Neural crest cell (in vitro differentiated cells): ENCODE data around the gene EML1. TPM values are rescaled to one million over a fixed set of nuclear protein-coding genes. Genes with fewer than 3 reads are reported as not detected.

ENCODE experiments used
- DNase-seq: peaks from one replicate; pipeline ENCODE4 v3.0.0; 2021; ENCODE audit warnings: low read depth, mixed read lengths, low spot score
- H3K27ac Mint-ChIP-seq: one replicate; pipeline ENCODE4 v1.8.0; 2021; ENCODE audit warnings: mild to moderate bottlenecking, mixed read lengths; ENCODE audit not compliant: unreplicated experiment
- H3K27me3 Mint-ChIP-seq: 2 replicates; pipeline ENCODE4 v1.8.0; 2021; ENCODE audit warnings: low read depth, mild to moderate bottlenecking, mixed read lengths
- H3K36me3 Mint-ChIP-seq: 2 replicates; pipeline ENCODE4 v1.8.0; 2021; ENCODE audit warnings: low read depth, mild to moderate bottlenecking, mixed read lengths
- H3K4me1 Mint-ChIP-seq: 2 replicates; pipeline ENCODE4 v1.8.0; 2021; ENCODE audit warnings: mixed read lengths
- H3K4me3 Mint-ChIP-seq: one replicate; pipeline ENCODE4 v1.8.0; 2021; ENCODE audit warnings: mild to moderate bottlenecking, mixed read lengths
- H3K9me3 Mint-ChIP-seq: 2 replicates; pipeline ENCODE4 v1.8.0; 2021; ENCODE audit warnings: mixed read lengths
- total RNA-seq: library from RNA; stranded (reverse); gene quantifications from 2 replicates; pipeline ENCODE4 v1.2.1, GENCODE V29; 2021
- TF ChIP-seq, protein P1 (sequence below): fragments of 200-600 bp; sonication (generic); conservative IDR thresholded peaks from 2 replicates; pipeline ENCODE4 v1.5.0; 2021; ENCODE audit warnings: antibody characterized with exemption, mild to moderate bottlenecking

Gene EML1
- total RNA-seq, 1 donor from 2014 or later: 40.1 TPM

DNA sequence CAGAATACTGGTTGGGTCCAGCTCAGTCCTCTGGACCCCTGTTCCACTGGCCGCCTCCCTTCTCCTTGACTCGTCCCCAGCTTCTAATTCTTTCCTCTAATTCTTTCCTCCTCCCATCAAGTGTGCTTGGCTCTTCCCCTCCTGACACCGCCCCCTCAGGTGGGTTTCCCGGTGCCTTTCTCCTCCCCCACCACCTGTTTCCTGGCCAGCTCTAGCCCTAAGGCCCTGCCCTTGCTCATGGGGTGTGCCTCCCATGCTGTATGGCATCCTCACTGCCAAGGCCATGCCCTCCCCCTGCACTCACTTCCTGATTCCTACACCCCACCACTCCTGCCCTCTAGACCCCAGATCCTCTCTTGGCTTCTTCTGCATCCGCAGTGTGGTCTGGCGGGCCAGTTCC lies 12.1 kb upstream of the EML1 start:
- Mint-ChIP-seq H3K27me3 (peaks cover 13% of the 10 kb centered on the region), H3K36me3 (peaks cover 2% of the 10 kb centered on the region), H3K9me3 (peaks cover 3% of the 10 kb centered on the region), H3K4me1 (no peaks in the 10 kb centered on the region), H3K4me3 (no peak overlapping the region), H3K27ac (no peak overlapping the region)
- no peak for DNase-seq
- TF ChIP-seq, protein P1, sequence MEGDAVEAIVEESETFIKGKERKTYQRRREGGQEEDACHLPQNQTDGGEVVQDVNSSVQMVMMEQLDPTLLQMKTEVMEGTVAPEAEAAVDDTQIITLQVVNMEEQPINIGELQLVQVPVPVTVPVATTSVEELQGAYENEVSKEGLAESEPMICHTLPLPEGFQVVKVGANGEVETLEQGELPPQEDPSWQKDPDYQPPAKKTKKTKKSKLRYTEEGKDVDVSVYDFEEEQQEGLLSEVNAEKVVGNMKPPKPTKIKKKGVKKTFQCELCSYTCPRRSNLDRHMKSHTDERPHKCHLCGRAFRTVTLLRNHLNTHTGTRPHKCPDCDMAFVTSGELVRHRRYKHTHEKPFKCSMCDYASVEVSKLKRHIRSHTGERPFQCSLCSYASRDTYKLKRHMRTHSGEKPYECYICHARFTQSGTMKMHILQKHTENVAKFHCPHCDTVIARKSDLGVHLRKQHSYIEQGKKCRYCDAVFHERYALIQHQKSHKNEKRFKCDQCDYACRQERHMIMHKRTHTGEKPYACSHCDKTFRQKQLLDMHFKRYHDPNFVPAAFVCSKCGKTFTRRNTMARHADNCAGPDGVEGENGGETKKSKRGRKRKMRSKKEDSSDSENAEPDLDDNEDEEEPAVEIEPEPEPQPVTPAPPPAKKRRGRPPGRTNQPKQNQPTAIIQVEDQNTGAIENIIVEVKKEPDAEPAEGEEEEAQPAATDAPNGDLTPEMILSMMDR: no peak

DNA sequence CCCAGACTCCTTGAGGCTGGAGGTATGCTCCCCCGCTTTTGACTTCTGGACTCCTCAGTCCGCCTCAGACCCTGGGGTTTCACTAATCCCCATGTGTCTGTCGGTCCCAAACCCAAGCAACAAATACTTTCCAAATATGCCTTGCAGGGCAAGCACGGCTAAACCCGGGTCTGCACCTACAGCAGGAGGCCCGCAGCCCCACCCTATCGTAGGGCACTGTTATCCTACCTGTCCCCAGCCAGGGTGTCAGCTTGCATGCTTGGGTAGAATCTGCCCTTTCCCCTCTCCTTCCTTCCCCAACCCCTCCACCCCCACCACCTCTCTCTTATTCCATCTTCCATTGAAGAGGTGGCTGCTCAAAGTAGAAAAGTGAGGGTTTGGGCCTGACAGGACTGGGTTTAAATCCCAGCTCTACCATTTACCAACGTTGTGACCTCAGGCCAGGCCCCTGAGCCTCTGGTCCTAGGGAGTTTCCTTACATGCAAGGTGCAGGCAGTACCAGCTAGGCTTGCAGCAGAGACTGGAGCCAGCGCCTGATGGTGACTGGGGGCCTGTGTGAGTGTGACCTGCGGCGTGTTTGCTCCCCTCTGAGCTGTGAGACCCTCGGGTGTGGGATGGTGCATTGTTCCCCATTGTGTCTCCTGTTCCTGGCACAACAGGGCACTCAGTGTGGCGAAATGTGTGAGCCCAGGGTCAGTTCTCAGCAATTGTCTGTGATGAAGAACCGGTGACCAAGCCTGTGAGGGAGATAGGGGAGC lies 11.2 kb upstream of the EML1 start:
- Mint-ChIP-seq H3K27ac (no peak overlapping the region), H3K9me3 (peaks cover 3% of the 10 kb centered on the region), H3K4me3 (no peak overlapping the region), H3K4me1 (no peaks in the 10 kb centered on the region), H3K36me3 (peaks cover 2% of the 10 kb centered on the region), H3K27me3 (peaks cover 13% of the 10 kb centered on the region)
- TF ChIP-seq, protein P1: no peak
- no peak for DNase-seq

DNA sequence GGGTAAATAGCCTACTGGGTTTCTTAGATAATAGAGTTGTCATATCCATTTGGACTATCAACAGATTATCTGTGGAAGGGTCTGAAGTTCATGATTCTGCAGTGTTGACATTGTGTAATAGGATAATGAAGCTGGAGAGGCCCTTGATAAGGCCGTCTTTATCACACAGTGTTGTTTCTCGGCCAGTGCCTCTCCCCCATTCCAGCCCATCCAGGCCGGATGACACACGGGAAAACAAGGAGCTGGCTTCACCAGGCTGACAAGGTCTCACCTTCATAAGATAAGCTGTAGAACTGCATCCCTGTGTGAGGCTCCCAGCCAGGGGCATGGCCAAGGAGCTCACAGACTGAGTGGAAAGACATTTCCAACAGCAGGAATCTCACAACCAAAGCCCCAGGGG lies 8.7 kb upstream of the EML1 start:
- H3K27ac Mint-ChIP-seq: no peak overlapping the region
- no peaks in the 10 kb centered on the region for H3K4me1 Mint-ChIP-seq
- TF ChIP-seq, protein P1: no peak
- H3K4me3 Mint-ChIP-seq: no peak overlapping the region
- no peaks in the 10 kb centered on the region for H3K9me3 Mint-ChIP-seq
- H3K36me3 Mint-ChIP-seq: no peaks in the 10 kb centered on the region
- no peak for DNase-seq
- peaks cover 2% of the 10 kb centered on the region for H3K27me3 Mint-ChIP-seq

DNA sequence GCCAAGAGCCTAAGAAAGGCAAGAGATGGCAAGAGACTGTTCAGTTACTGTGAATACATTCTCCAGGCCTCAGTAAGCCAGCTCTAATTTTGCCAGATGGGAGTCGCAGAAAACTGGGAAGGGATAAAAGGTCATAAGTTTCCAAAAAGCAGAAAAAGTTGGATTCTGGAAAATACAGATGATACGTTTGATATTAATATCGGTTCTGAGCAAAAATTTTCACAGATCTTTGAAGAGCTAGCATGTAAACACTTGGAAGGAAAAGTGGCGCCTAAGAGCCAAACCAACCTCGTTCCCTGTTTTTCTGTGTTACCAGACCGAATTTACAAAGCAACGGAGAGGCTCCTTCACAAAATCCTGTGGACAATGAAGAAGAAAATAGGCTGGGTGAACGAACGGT lies 7.8 kb upstream of the EML1 start:
- Mint-ChIP-seq H3K9me3 (no peaks in the 10 kb centered on the region), H3K27ac (no peak overlapping the region), H3K4me1 (no peaks in the 10 kb centered on the region), H3K4me3 (no peak overlapping the region), H3K27me3 (no peaks in the 10 kb centered on the region), H3K36me3 (no peaks in the 10 kb centered on the region)
- TF ChIP-seq, protein P1: no peak
- DNase-seq: no peak

DNA sequence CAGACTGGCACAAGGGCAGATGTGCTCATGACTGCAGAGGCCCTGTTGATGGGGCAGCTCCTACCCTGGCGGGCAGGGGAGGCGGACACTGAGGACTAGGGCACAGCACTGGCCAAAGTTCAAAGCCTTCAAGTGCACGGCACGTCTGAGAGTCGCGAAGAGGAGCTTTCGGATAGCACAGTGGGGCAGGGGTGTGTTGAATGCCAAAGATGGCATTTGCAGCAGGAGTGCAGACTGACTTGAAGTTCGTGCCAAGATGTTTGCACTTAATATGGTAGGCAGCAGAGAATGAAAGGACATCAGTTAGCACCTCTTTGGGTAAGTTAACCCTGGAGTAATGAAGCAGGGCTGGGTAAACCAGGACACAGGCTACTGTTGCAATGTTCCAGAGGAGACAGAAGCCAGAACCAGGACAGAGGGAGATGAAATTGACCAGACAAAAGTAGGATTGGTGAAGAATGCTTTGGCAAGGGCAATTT lies 6.7 kb upstream of the EML1 start:
- DNase-seq: no peak
- Mint-ChIP-seq H3K27me3 (no peaks in the 10 kb centered on the region), H3K4me1 (peaks cover 5% of the 10 kb centered on the region), H3K9me3 (no peaks in the 10 kb centered on the region), H3K27ac (no peak overlapping the region), H3K4me3 (no peak overlapping the region), H3K36me3 (no peaks in the 10 kb centered on the region)
- TF ChIP-seq, protein P1: no peak
